ENCODE measurements around the gene HEMGN. TPM values are rescaled to one million over a fixed set of nuclear protein-coding genes. Genes with fewer than 3 reads are reported as not detected.
"Not testable (repeated sequence)": the region's sequence is repeated elsewhere in the genome, so short reads cannot be mapped to it uniquely, and the experiment has no call there.

Gene HEMGN
- total and polyA plus RNA-seq, 12 donors, result 0.11 to 1.1 (median 0.19) TPM; not detected in 8

GRCh38 chr9:97954550-97954989, 16.6 kb upstream of the HEMGN start:
- ATAC-seq (peak in 2 of 8 donors; percentile 54 to 57), DNase-seq (no peak)
- TF ChIP-seq, protein P1, sequence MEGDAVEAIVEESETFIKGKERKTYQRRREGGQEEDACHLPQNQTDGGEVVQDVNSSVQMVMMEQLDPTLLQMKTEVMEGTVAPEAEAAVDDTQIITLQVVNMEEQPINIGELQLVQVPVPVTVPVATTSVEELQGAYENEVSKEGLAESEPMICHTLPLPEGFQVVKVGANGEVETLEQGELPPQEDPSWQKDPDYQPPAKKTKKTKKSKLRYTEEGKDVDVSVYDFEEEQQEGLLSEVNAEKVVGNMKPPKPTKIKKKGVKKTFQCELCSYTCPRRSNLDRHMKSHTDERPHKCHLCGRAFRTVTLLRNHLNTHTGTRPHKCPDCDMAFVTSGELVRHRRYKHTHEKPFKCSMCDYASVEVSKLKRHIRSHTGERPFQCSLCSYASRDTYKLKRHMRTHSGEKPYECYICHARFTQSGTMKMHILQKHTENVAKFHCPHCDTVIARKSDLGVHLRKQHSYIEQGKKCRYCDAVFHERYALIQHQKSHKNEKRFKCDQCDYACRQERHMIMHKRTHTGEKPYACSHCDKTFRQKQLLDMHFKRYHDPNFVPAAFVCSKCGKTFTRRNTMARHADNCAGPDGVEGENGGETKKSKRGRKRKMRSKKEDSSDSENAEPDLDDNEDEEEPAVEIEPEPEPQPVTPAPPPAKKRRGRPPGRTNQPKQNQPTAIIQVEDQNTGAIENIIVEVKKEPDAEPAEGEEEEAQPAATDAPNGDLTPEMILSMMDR (IDR thresholded peaks at IDR 0.05), result peak in 8 of 9 donors; percentile 20 to 62 (median 52)

GRCh38 chr9:97950873-97951272, 12.9 kb upstream of the HEMGN start:
- H3K27ac ChIP-seq; H3K4me1 ChIP-seq; ATAC-seq; H3K9me3 ChIP-seq; DNase-seq; intact Hi-C loops (cut with DNase I); H3K4me3 ChIP-seq; H3K36me3 ChIP-seq: not testable (repeated sequence)
- WGBS, 2 donors, result 83 to 87% methylated on average over 5 of the region's 5 CpGs
- H3K27me3 ChIP-seq, result peaks cover 0 to 24% (median 9%) of the 10 kb centered on the region in 7 donors

More at GRCh38 chr9:97954550-97954989, 16.6 kb upstream of the HEMGN start:
- no peak overlapping the region for H3K4me3 ChIP-seq
- intact Hi-C loops (cut with DNase I), result no loop called here
- no peaks in the 10 kb centered on the region for H3K36me3 ChIP-seq
- H3K27me3 ChIP-seq, result peaks cover 0 to 24% (median 9%) of the 10 kb centered on the region in 7 donors
- H3K27ac ChIP-seq, result no peak overlapping the region
- peaks cover 0 to 6% (median 0%) of the 10 kb centered on the region in 11 donors for H3K9me3 ChIP-seq
- H3K4me1 ChIP-seq, result no peaks in the 10 kb centered on the region

DNA sequence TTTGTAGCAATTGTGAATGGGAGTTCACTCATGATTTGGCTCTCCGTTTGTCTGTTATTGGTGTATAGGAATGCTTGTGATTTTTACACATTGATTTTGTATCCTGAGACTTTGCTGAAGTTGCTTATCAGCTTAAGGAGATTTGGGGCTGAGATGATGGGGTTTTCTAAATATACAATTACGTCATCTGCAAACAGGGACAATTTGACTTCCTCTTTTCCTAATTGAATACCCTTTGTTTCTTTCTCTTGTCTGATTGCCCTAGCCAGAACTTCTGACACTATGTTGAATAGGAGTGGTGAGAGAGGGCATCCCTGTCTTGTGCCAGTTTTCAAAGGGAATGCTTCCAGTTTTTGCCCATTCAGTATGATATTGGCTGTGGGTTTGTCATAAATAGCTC, 9.1 kb upstream of the HEMGN start:
- H3K27ac ChIP-seq; H3K4me3 ChIP-seq; ATAC-seq; DNase-seq; H3K36me3 ChIP-seq; H3K4me1 ChIP-seq; intact Hi-C loops (cut with DNase I); H3K9me3 ChIP-seq: not testable (repeated sequence)
- peaks cover 0 to 33% (median 10%) of the 10 kb centered on the region in 7 donors for H3K27me3 ChIP-seq
- WGBS, 2 donors, result 55 to 63% methylated on average over 2 of the region's 2 CpGs

DNA sequence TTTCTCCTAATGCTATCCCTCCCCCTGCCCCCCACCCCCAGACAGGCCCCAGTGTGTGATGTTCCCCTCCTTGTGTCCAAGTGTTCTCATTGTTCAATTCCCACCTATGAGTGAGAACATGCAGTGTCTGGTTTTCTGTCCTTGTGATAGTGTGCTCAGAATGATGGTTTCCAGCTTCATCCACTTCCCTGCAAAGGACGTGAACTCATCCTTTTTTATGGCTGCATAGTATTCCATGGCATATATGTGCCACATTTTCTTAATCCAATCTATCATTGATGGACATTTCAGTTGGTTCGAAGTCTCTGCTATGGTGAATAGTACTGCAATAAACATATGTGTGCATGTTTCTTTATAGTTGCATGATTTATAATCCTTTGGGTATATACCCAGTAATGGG, 7.5 kb upstream of the HEMGN start:
- H3K27me3 ChIP-seq, result peaks cover 0 to 20% (median 3%) of the 10 kb centered on the region in 7 donors
- H3K9me3 ChIP-seq; ATAC-seq; H3K36me3 ChIP-seq; H3K27ac ChIP-seq; H3K4me3 ChIP-seq; intact Hi-C loops (cut with DNase I); DNase-seq; H3K4me1 ChIP-seq: not testable (repeated sequence)
- WGBS, 2 donors, result 78 to 84% methylated on average over 2 of the region's 2 CpGs

DNA sequence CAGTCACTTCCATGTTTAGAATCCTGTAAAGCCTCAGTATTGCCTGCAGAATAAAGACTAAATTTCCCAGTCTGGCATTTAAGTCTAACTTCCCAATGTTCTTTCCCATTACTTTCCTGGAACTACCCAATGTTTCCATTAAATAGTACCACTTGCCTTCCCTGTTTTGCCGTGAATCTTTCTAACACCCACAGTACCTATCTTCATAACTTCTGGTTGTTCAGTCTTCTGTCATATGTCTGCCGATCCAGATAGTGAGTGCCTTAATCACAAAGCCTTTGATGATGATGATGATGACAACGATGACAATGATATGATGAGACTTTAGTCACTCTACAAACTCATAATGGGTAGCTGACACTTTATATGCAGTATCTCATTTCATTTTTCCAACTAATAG, 6.6 kb upstream of the HEMGN start:
- Histone ChIP-seq H3K36me3 (no peaks in the 10 kb centered on the region), H3K9me3 (no peaks in the 10 kb centered on the region), H3K4me1 (no peaks in the 10 kb centered on the region), H3K4me3 (no peak overlapping the region), H3K27me3 (peaks cover 0 to 18% (median 0%) of the 10 kb centered on the region in 7 donors), H3K27ac (no peak overlapping the region)
- TF ChIP-seq, protein P1 (IDR thresholded peaks at IDR 0.05), result no peak
- intact Hi-C loops (cut with DNase I), result no loop called here
- ATAC-seq (no peak), DNase-seq (no peak)
- WGBS, 2 donors, result 71 to 79% methylated on average over 3 of the region's 3 CpGs

- Histone ChIP-seq H3K4me1 (no peaks in the 10 kb centered on the region), H3K27ac (no peak overlapping the region), H3K27me3 (peaks cover 0 to 18% (median under 1%) of the 10 kb centered on the region in 7 donors), H3K4me3 (no peak overlapping the region), H3K36me3 (no peaks in the 10 kb centered on the region), H3K9me3 (no peaks in the 10 kb centered on the region)
- intact Hi-C loops (cut with DNase I), result no loop called here
- ATAC-seq, result no peak
- TF ChIP-seq, protein P1 (IDR thresholded peaks at IDR 0.05), result no peak
- no peak for DNase-seq
Measured at GRCh38 chr9:97943308-97943855, 5.4 kb upstream of the HEMGN start.

Measured in heart right ventricle (tissue), 16 donors.